GM21423 (cell line): ENCODE results near the gene PRR15.
"Not testable (repeated sequence)": the region's sequence is repeated elsewhere in the genome, so short reads cannot be mapped to it uniquely, and the experiment has no call there.

Experiments
- ATAC-seq: cut with Tn5 transposase; IDR thresholded peaks from one replicate; pipeline ENCODE4 v1.9.1; 2021; ENCODE audit warnings: mild to moderate bottlenecking, moderate library complexity; ENCODE audit not compliant: unreplicated experiment

PRR15 gene

GRCh38 chr7:29563590-29564495, at the start of gene PRR15:
PRR15 (plus strand) TSS chr7:29563835; CDS start chr7:29566330, 2,495 bp downstream.
- no peak for ATAC-seq

GRCh38 chr7:29516491-29516890, 47.1 kb upstream of the PRR15 start:
- no peak for ATAC-seq

- no peak for ATAC-seq
Measured at GRCh38 chr7:29518616-29519015, 45.0 kb upstream of the PRR15 start.

GRCh38 chr7:29523728-29524127, 39.9 kb upstream of the PRR15 start:
- ATAC-seq = no peak

GRCh38 chr7:29527505-29528108, 36.0 kb upstream of the PRR15 start:
- ATAC-seq = no peak

GRCh38 chr7:29528526-29528925, 35.1 kb upstream of the PRR15 start:
- ATAC-seq = not testable (repeated sequence)

- no peak for ATAC-seq
Measured at GRCh38 chr7:29538389-29538788, 25.2 kb upstream of the PRR15 start.

- ATAC-seq = no peak
Measured at GRCh38 chr7:29539471-29539870, 24.2 kb upstream of the PRR15 start.

- ATAC-seq = no peak
Measured at GRCh38 chr7:29547421-29547820, 16.2 kb upstream of the PRR15 start.

GRCh38 chr7:29548823-29549222, 14.8 kb upstream of the PRR15 start:
- ATAC-seq = no peak

- no peak for ATAC-seq
Measured at GRCh38 chr7:29552392-29552791, 11.2 kb upstream of the PRR15 start.

GRCh38 chr7:29555061-29555460, 8.6 kb upstream of the PRR15 start:
- no peak for ATAC-seq

GRCh38 chr7:29556405-29557195, 7.0 kb upstream of the PRR15 start:
- ATAC-seq = no peak

- ATAC-seq = no peak
Measured at GRCh38 chr7:29557954-29558353, 5.7 kb upstream of the PRR15 start.

- no peak for ATAC-seq
Measured at GRCh38 chr7:29561271-29561670, 2.4 kb upstream of the PRR15 start.

- no peak for ATAC-seq
Measured at GRCh38 chr7:29562307-29562706, 1.3 kb upstream of the PRR15 start.

- no peak for ATAC-seq
Measured at GRCh38 chr7:29564496-29565223, 1.0 kb downstream of the PRR15 start.

GRCh38 chr7:29565224-29565630, 1.6 kb downstream of the PRR15 start:
- no peak for ATAC-seq

GRCh38 chr7:29565634-29565981, 2.0 kb downstream of the PRR15 start:
- no peak for ATAC-seq

GRCh38 chr7:29565982-29566746, 2.5 kb downstream of the PRR15 start:
- ATAC-seq = no peak
